Activated naive CD8-positive, alpha-beta T cell (primary cell): ENCODE results near the gene RDM1.

Source experiments
- H3K27ac Mint-ChIP-seq: one replicate; pipeline ENCODE4 v1.8.0; 2021; ENCODE audit warnings: mixed read lengths
- H3K27me3 Mint-ChIP-seq: one replicate; pipeline ENCODE4 v1.8.0; 2021; ENCODE audit warnings: mixed read lengths
- H3K36me3 Mint-ChIP-seq: one replicate; pipeline ENCODE4 v1.8.0; 2021; ENCODE audit warnings: mixed read lengths
- H3K4me1 Mint-ChIP-seq: one replicate; pipeline ENCODE4 v1.8.0; 2021; ENCODE audit warnings: low read depth, mixed read lengths
- H3K4me3 Mint-ChIP-seq: one replicate; pipeline ENCODE4 v1.8.0; 2021; ENCODE audit warnings: mild to moderate bottlenecking, mixed read lengths
- H3K9me3 Mint-ChIP-seq: one replicate; pipeline ENCODE4 v1.8.0; 2021; ENCODE audit warnings: low read depth, mixed read lengths

RDM1 gene

GRCh38 chr17:35895636-35896587 lies 34.7 kb downstream of the RDM1 start:
- H3K4me3 Mint-ChIP-seq: no peak overlapping the region
- H3K9me3 Mint-ChIP-seq: no peaks in the 10 kb centered on the region
- peaks cover 67% of the 10 kb centered on the region for H3K4me1 Mint-ChIP-seq
- H3K27me3 Mint-ChIP-seq: no peaks in the 10 kb centered on the region
- peak overlapping the region; percentile 86 for H3K27ac Mint-ChIP-seq
- H3K36me3 Mint-ChIP-seq: no peaks in the 10 kb centered on the region

GRCh38 chr17:35894206-35894605 lies 36.4 kb downstream of the RDM1 start:
- Mint-ChIP-seq H3K27ac (no peak overlapping the region), H3K36me3 (no peaks in the 10 kb centered on the region), H3K9me3 (no peaks in the 10 kb centered on the region), H3K4me1 (peaks cover 66% of the 10 kb centered on the region), H3K4me3 (no peak overlapping the region), H3K27me3 (no peaks in the 10 kb centered on the region)

GRCh38 chr17:35893751-35894150 lies 36.8 kb downstream of the RDM1 start:
- Mint-ChIP-seq H3K4me1 (peaks cover 66% of the 10 kb centered on the region), H3K9me3 (no peaks in the 10 kb centered on the region), H3K36me3 (no peaks in the 10 kb centered on the region), H3K27me3 (no peaks in the 10 kb centered on the region), H3K27ac (no peak overlapping the region), H3K4me3 (no peak overlapping the region)

- H3K27ac Mint-ChIP-seq: peak overlapping the region; percentile 90
- no peaks in the 10 kb centered on the region for H3K36me3 Mint-ChIP-seq
- H3K4me1 Mint-ChIP-seq: peaks cover 55% of the 10 kb centered on the region
- H3K4me3 Mint-ChIP-seq: peak overlapping the region; percentile 15
- no peaks in the 10 kb centered on the region for H3K27me3 Mint-ChIP-seq
- no peaks in the 10 kb centered on the region for H3K9me3 Mint-ChIP-seq
Observed at GRCh38 chr17:35892091-35893035, 38.2 kb downstream of the RDM1 start.

DNA sequence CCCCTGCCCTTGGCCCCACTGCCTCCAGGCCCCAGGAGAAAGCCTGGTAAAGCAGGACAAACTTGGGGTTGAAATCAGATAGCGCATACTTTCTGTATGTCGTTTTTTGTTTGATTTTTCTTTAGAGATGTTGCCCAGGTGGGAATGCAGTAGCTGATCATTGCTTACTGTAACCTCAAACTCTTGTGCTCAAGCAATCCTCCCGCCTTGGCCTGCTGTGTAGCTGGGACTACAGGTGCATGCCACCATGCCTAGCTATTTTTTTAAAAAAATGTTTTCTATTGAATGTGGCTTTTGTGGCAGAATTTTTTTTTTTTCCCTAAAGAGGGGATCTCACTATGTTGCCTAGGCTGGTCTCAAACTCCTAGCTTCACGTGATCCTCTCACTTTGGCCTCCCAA lies 39.3 kb downstream of the RDM1 start:
- no peak overlapping the region for H3K27ac Mint-ChIP-seq
- H3K36me3 Mint-ChIP-seq: no peaks in the 10 kb centered on the region
- peaks cover 53% of the 10 kb centered on the region for H3K4me1 Mint-ChIP-seq
- H3K9me3 Mint-ChIP-seq: no peaks in the 10 kb centered on the region
- no peaks in the 10 kb centered on the region for H3K27me3 Mint-ChIP-seq
- no peak overlapping the region for H3K4me3 Mint-ChIP-seq

GRCh38 chr17:35890774-35891155 lies 39.8 kb downstream of the RDM1 start:
- Mint-ChIP-seq H3K4me3 (no peak overlapping the region), H3K27ac (no peak overlapping the region), H3K9me3 (no peaks in the 10 kb centered on the region), H3K27me3 (no peaks in the 10 kb centered on the region), H3K4me1 (peaks cover 48% of the 10 kb centered on the region), H3K36me3 (no peaks in the 10 kb centered on the region)

DNA sequence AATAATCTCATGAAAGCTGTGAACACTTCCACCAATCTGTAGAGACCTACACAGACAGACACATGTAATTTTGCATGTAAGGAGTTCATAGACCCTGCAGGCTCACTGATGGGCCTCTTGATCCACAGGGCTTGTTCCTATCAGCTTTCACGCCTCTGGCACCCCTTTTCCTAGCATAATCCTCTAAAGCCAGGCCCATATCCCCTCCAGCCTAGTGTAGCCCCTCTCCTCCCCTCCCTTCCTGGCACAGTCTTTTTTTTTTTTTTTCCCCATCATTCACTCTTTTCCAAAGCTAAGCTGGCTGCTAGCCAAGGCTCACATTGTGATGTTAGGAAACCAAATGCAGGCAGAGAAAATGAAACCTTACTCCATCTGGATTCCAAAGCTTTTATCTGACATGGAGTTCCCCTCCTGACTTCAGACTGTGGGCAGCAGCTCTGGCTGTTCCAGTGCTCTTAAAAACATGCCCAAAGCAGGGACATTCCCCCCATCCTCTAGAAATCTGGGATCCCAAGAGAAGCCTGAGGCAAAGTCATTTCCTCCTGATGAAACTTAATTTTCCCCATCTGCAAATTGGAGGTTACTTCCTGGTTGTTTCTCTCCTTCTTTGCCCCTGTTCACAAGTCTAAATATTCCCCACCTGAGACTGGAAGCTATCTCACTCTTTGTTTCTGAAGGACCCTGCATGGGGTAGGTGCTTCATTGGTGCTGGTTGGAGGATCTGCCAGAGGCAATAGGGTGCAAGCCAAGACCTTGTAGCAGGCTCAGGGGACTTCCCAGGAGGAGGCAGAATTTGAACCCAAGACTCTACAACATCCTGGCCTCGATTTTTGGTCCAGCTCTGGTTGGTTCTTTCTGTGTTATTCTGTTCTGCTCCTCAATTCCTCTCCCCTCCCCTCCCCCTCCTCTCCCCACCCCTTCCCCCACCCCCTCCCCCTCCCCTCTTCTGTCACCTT lies 40.5 kb downstream of the RDM1 start:
- H3K9me3 Mint-ChIP-seq: no peaks in the 10 kb centered on the region
- peaks cover 45% of the 10 kb centered on the region for H3K4me1 Mint-ChIP-seq
- peak overlapping the region; percentile 49 for H3K4me3 Mint-ChIP-seq

GRCh38 chr17:35889241-35889640 lies 41.3 kb downstream of the RDM1 start:
- no peaks in the 10 kb centered on the region for H3K9me3 Mint-ChIP-seq
- no peaks in the 10 kb centered on the region for H3K36me3 Mint-ChIP-seq
- H3K27ac Mint-ChIP-seq: peak overlapping the region; percentile 64
- H3K4me1 Mint-ChIP-seq: peaks cover 45% of the 10 kb centered on the region
- no peaks in the 10 kb centered on the region for H3K27me3 Mint-ChIP-seq
- no peak overlapping the region for H3K4me3 Mint-ChIP-seq

More for the DNA sequence above, 40.5 kb downstream of the RDM1 start:
- H3K27ac Mint-ChIP-seq: peak overlapping the region; percentile 16
- H3K36me3 Mint-ChIP-seq: no peaks in the 10 kb centered on the region
- no peaks in the 10 kb centered on the region for H3K27me3 Mint-ChIP-seq

- Mint-ChIP-seq H3K4me3 (peak within 1 kb of the TSS; percentile 74), H3K36me3 (no peaks in the 10 kb centered on the region), H3K4me1 (peaks cover 40% of the 10 kb centered on the region), H3K27me3 (no peaks in the 10 kb centered on the region), H3K9me3 (no peaks in the 10 kb centered on the region), H3K27ac (peak within 1 kb of the TSS; percentile 81)
Observed at GRCh38 chr17:35879773-35880654, 50.6 kb downstream of the RDM1 start, which contains the start of gene CCL5. Gene CCL5 (minus strand): TSS chr17:35880360.

DNA sequence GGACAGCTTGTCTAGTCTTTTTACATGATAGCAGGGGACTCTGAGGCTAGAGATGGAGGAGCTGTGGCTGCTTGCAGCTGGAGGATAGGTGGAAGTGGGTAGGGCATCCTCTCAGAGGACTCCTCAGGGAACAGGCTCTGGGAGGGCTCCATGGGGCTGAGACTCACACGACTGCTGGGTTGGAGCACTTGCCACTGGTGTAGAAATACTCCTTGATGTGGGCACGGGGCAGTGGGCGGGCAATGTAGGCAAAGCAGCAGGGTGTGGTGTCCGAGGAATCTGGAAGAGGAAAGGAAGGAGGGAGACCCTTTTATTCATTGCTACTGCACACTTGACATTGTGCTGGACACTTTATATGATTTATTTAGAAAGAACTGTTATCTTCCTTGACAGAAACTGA lies 52.2 kb downstream of the RDM1 start:
- H3K9me3 Mint-ChIP-seq: no peaks in the 10 kb centered on the region
- no peaks in the 10 kb centered on the region for H3K36me3 Mint-ChIP-seq
- H3K4me1 Mint-ChIP-seq: peaks cover 44% of the 10 kb centered on the region
- peak overlapping the region; percentile 15 for H3K4me3 Mint-ChIP-seq
- no peak overlapping the region for H3K27ac Mint-ChIP-seq
- no peaks in the 10 kb centered on the region for H3K27me3 Mint-ChIP-seq

GRCh38 chr17:35877345-35878029 lies 53.1 kb downstream of the RDM1 start:
- Mint-ChIP-seq H3K4me1 (peaks cover 46% of the 10 kb centered on the region), H3K27me3 (no peaks in the 10 kb centered on the region), H3K9me3 (no peaks in the 10 kb centered on the region), H3K4me3 (peak overlapping the region; percentile 20), H3K27ac (no peak overlapping the region), H3K36me3 (no peaks in the 10 kb centered on the region)

- Mint-ChIP-seq H3K27me3 (no peaks in the 10 kb centered on the region), H3K4me1 (peaks cover 51% of the 10 kb centered on the region), H3K27ac (peak overlapping the region; percentile 51), H3K9me3 (no peaks in the 10 kb centered on the region), H3K4me3 (peak overlapping the region; percentile 15), H3K36me3 (no peaks in the 10 kb centered on the region)
Observed at GRCh38 chr17:35876534-35876933, 54.0 kb downstream of the RDM1 start.

GRCh38 chr17:35875800-35876139 lies 54.8 kb downstream of the RDM1 start:
- H3K27me3 Mint-ChIP-seq: no peaks in the 10 kb centered on the region
- peaks cover 54% of the 10 kb centered on the region for H3K4me1 Mint-ChIP-seq
- no peaks in the 10 kb centered on the region for H3K36me3 Mint-ChIP-seq
- H3K9me3 Mint-ChIP-seq: no peaks in the 10 kb centered on the region
- H3K27ac Mint-ChIP-seq: peak overlapping the region; percentile 81
- no peak overlapping the region for H3K4me3 Mint-ChIP-seq
